Lung microvascular endothelial cell (primary cell): ENCODE measurements around the gene AVPI1. TPM values are rescaled to one million over a fixed set of nuclear protein-coding genes. Genes with fewer than 3 reads are reported as not detected.
A peak's percentile ranks its signal among the peaks of the same experiment; 100 is the strongest.

Experiments
- DNase-seq, 2 donors: peaks; one replicate each; pipeline versions ENCODE4 v3.0.0 to v3.0.0-alpha.2; 2010; ENCODE audit warnings: low read depth in 2 of 2
- total RNA-seq: library from RNA; depleted of rRNA; stranded (reverse); fragments of >200 nt; gene quantifications from 2 replicates; pipeline ENCODE4 v1.2.1, GENCODE V29; 2014

Gene AVPI1
- 3.7 and 5.0 TPM in 2 replicates for total RNA-seq

- DNase-seq: peak; percentile 96 to 97
Observed at GRCh38 chr10:97686962-97687784, at the start of gene AVPI1. Gene AVPI1, minus strand, starts transcription at chr10:97687241. Its CDS starts 7,336 bp downstream, at chr10:97679905.

GRCh38 chr10:97736403-97736901 lies 49.4 kb upstream of the AVPI1 start:
- no peak for DNase-seq

- DNase-seq: no peak
Observed at GRCh38 chr10:97734021-97734420, 47.0 kb upstream of the AVPI1 start.

GRCh38 chr10:97733256-97733655 lies 46.2 kb upstream of the AVPI1 start:
- no peak for DNase-seq

GRCh38 chr10:97732052-97732359 lies 45.0 kb upstream of the AVPI1 start:
- DNase-seq: no peak

GRCh38 chr10:97731346-97732051 lies 44.5 kb upstream of the AVPI1 start:
- DNase-seq: peak; percentile 75 to 81

- no peak for DNase-seq
Observed at GRCh38 chr10:97729014-97729413, 42.0 kb upstream of the AVPI1 start.

GRCh38 chr10:97726636-97727178 lies 39.7 kb upstream of the AVPI1 start:
- DNase-seq: peak; percentile 82 to 87

- DNase-seq: no peak
Observed at GRCh38 chr10:97724341-97724941, 37.4 kb upstream of the AVPI1 start.

GRCh38 chr10:97723001-97723400 lies 36.0 kb upstream of the AVPI1 start:
- DNase-seq: no peak

- no peak for DNase-seq
Observed at GRCh38 chr10:97721871-97722780, 35.1 kb upstream of the AVPI1 start.

- no peak for DNase-seq
Observed at GRCh38 chr10:97719602-97720001, 32.6 kb upstream of the AVPI1 start.

GRCh38 chr10:97718659-97719142 lies 31.7 kb upstream of the AVPI1 start:
- DNase-seq: peak in 1 of 2 donors; percentile 77

- DNase-seq: no peak
Observed at GRCh38 chr10:97718178-97718577, 31.1 kb upstream of the AVPI1 start.

- DNase-seq: no peak
Observed at GRCh38 chr10:97717627-97718026, 30.6 kb upstream of the AVPI1 start.

- peak in 1 of 2 donors; percentile 16 for DNase-seq
Observed at GRCh38 chr10:97715259-97715874, 28.3 kb upstream of the AVPI1 start.

GRCh38 chr10:97714401-97715258 lies 27.6 kb upstream of the AVPI1 start:
- DNase-seq: peak; percentile 46 to 71

- peak; percentile 82 to 83 for DNase-seq
Observed at GRCh38 chr10:97713826-97714400, 26.9 kb upstream of the AVPI1 start.

GRCh38 chr10:97713339-97713825 lies 26.3 kb upstream of the AVPI1 start, which contains the start of gene MARVELD1:
Gene MARVELD1, plus strand, starts transcription at chr10:97713730. Its CDS starts 147 bp downstream, at chr10:97713877.
- DNase-seq: peak; percentile 38 to 49
